ENCODE results near the gene PTPRU. TPM values are rescaled to one million over a fixed set of nuclear protein-coding genes. Genes with fewer than 3 reads are reported as not detected.

The PTPRU gene
- total RNA-seq, 4 donors from 2014 or later, result 11.4 to 59.4 (median 35.3) TPM

DNA sequence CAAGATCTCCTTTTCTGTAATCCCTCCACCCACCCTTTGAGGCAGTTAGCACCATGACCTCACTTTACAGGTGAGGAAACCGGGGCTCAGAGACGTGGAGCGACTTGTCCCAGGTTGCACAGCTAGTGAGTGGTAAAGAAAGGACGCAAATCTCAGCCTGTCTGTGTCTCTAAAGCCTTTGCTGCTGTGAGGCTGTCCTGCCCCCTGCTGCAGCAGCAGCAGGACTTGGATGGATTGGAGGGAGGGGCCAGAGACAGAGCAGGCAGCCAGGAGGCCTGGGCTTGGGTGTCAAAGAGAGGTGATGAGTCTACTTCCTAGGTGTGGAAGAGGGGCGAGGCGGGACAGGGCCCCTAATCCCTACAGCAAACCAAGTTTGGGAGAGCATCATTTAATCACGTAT is 69.6 kb downstream of the PTPRU start:
- H3K27me3 ChIP-seq, result no peaks in the 10 kb centered on the region
- no peak for ATAC-seq
- no peaks in the 10 kb centered on the region for H3K9me3 ChIP-seq
- H3K27ac ChIP-seq, result no peak overlapping the region
- peaks cover 0 to 4% of the 10 kb centered on the region in 2 donors for H3K36me3 ChIP-seq
- TF ChIP-seq POLR2A (IDR thresholded peaks at IDR 0.05), result no peak
- TF ChIP-seq, protein P1, sequence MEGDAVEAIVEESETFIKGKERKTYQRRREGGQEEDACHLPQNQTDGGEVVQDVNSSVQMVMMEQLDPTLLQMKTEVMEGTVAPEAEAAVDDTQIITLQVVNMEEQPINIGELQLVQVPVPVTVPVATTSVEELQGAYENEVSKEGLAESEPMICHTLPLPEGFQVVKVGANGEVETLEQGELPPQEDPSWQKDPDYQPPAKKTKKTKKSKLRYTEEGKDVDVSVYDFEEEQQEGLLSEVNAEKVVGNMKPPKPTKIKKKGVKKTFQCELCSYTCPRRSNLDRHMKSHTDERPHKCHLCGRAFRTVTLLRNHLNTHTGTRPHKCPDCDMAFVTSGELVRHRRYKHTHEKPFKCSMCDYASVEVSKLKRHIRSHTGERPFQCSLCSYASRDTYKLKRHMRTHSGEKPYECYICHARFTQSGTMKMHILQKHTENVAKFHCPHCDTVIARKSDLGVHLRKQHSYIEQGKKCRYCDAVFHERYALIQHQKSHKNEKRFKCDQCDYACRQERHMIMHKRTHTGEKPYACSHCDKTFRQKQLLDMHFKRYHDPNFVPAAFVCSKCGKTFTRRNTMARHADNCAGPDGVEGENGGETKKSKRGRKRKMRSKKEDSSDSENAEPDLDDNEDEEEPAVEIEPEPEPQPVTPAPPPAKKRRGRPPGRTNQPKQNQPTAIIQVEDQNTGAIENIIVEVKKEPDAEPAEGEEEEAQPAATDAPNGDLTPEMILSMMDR (IDR thresholded peaks at IDR 0.05 in 4 of 5, conservative IDR thresholded peaks at IDR 0.05 in 1 of 5), result no peak
- in situ Hi-C loops (cut with MboI; ENCODE audit: low sequenced_read_pairs in 4 of 4), result no loop called here
- intact Hi-C loops (cut with DNase I; ENCODE audit: low total_unique reads), result no loop called here
- no peak overlapping the region for H3K4me3 ChIP-seq
- DNase-seq, result no peak
- H3K4me1 ChIP-seq, result no peaks in the 10 kb centered on the region

DNA sequence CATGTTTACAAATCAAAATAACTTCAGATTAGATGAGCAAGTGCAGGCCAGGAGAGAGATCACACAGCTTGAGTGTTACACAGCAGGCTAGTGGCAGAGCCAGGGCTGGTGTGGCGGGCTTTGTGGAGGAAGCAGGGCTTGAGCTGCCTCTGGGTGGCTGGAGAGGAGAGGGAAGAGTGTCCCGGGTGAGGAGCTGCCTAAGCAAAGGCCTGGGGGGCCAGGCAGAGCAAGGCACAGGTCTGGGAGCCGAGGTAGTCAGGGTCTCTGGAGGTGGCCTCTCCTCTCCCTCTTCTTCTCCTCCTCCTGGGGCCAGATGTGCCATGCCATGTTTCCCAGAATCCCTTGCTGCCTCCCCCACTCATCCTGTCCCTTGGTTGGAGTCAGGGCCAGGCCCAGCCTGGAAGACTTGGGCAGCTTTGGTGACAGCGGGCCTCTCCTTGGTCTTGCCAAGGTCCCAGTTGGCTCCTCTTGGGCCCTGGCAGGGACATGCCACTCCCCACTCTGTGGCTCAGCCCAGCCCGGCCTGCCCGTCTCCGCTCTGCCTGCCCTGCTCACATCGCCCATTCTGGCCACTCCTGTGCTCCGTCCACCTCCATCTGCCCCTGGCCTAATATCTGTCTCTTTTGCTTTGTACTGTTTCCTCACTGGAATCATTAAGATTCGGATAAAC is 70.3 kb downstream of the PTPRU start:
- Histone ChIP-seq H3K27ac (no peak overlapping the region), H3K36me3 (peaks cover 0 to 4% of the 10 kb centered on the region in 2 donors), H3K27me3 (no peaks in the 10 kb centered on the region), H3K4me3 (no peak overlapping the region), H3K4me1 (no peaks in the 10 kb centered on the region), H3K9me3 (no peaks in the 10 kb centered on the region)
- DNase-seq (no peak), ATAC-seq (no peak)
- no peak for TF ChIP-seq POLR2A (IDR thresholded peaks at IDR 0.05)
- TF ChIP-seq, protein P1 (IDR thresholded peaks at IDR 0.05 in 4 of 5, conservative IDR thresholded peaks at IDR 0.05 in 1 of 5), result no peak
- intact Hi-C loops (cut with DNase I; ENCODE audit: low total_unique reads), result no loop called here
- in situ Hi-C loops (cut with MboI; ENCODE audit: low sequenced_read_pairs in 4 of 4), result no loop called here

DNA sequence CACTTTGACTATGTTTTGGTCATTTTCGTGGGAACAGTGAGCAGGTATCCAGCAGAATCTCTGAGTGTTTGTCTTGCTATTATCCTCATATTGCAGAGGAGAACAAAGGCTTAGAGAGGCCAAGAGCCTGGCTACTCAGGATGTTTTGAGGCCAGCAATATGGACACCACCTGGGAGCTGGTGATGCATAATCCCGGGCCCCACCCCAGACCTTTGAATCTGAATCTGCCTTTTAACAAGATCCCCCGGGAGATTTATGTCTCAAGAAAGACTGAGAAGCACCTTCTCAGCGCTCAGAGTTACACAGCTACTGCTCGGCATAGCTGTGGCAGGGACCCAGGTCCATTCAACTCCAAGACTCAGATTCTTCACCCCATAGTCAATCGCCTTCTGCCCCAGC is 72.8 kb downstream of the PTPRU start:
- in situ Hi-C loops (cut with MboI; ENCODE audit: low sequenced_read_pairs in 4 of 4) (no loop called here), intact Hi-C loops (cut with DNase I; ENCODE audit: low total_unique reads) (no loop called here)
- no peak overlapping the region for H3K4me3 ChIP-seq
- H3K36me3 ChIP-seq, result peaks cover 0 to 4% of the 10 kb centered on the region in 2 donors
- no peaks in the 10 kb centered on the region for H3K9me3 ChIP-seq
- TF ChIP-seq, protein P1 (IDR thresholded peaks at IDR 0.05 in 4 of 5, conservative IDR thresholded peaks at IDR 0.05 in 1 of 5), result no peak
- no peak for TF ChIP-seq POLR2A (IDR thresholded peaks at IDR 0.05)
- H3K4me1 ChIP-seq, result no peaks in the 10 kb centered on the region
- no peaks in the 10 kb centered on the region for H3K27me3 ChIP-seq
- no peak overlapping the region for H3K27ac ChIP-seq
- DNase-seq, result no peak
- no peak for ATAC-seq

DNA sequence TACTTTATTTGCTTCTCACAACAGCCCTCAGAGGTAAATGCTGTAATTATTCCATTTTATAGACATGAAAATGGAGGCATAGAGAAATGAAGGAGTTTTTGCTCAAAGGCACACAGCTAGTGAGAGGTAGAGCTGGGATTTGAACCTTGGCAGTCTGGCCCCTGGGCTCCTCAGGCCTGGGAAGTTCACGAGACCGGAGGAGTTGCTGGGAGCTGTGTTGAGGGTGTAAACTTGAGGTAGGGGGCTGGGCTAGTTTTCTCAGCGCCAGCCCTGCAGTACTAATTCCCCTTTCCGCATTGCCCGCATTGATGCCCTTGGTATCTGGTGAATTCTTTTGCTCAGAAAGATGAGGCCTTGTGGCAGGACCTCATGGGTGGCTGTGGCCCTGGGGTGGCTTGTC is 73.3 kb downstream of the PTPRU start:
- Histone ChIP-seq H3K36me3 (peaks cover 0 to 4% of the 10 kb centered on the region in 2 donors), H3K9me3 (no peaks in the 10 kb centered on the region), H3K4me1 (no peaks in the 10 kb centered on the region), H3K4me3 (no peak overlapping the region), H3K27me3 (no peaks in the 10 kb centered on the region), H3K27ac (no peak overlapping the region)
- no peak for DNase-seq
- intact Hi-C loops (cut with DNase I; ENCODE audit: low total_unique reads) (no loop called here), in situ Hi-C loops (cut with MboI; ENCODE audit: low sequenced_read_pairs in 4 of 4) (no loop called here)
- no peak for ATAC-seq
- no peak for TF ChIP-seq POLR2A (IDR thresholded peaks at IDR 0.05)
- TF ChIP-seq, protein P1 (IDR thresholded peaks at IDR 0.05 in 4 of 5, conservative IDR thresholded peaks at IDR 0.05 in 1 of 5), result no peak

Data from gastrocnemius medialis (tissue), 4 donors.